ENCODE results near the gene RAB44.

DNA sequence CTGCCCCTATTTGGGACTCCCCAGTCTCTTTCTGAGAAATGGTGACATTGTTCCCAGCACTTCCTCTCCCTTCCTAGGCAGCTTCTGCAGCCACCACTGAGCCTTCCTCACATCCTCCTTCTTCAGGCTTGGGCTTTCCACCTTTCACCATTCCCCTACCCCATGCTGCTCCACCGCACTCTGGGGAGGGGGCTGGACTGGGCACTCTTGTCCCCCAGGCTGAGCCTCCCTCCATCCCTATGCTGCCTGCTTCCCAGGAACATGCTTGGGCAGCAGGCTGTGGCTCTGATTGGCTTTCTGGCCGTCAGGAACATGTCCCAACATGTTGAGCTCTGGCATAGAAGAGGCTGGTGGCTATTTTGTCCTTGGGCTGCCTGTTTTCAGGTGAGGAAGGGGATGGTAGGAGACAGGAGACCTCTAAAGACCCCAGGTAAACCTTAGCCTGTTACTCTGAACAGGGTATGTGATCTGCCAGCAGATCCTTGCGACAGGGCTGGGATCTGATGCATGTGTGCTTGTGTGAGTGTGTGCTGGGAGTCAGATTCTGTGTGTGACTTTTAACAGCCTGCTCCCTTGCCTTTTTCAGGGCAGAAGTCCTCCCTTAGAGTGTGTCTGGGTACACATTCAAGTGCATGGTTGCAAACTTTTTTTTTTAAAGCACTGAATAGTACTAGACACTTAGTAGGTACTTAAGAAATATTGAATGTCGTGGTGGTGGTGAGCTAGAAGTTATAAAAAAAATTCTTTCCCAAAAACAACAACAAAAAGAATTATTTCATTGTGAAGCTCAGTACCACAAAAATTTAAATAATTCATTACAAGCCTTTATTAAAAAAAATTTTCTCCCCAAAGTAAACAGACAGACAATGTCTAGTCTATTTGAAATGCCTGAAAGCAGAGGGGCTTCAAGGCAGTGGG lies 21.2 kb upstream of the RAB44 start:
- TF ChIP-seq CTCF (IDR thresholded peaks at IDR 0.05) (no peak), FOXM1 (IDR thresholded peaks at IDR 0.05; ENCODE audit: low read depth) (no peak), MEF2A (IDR thresholded peaks at IDR 0.05; ENCODE audit: borderline replicate concordance, low read depth) (no peak)

Measured in SK-N-SH (cell line).